OCI-LY3 (cell line): ENCODE data around the gene DRD1.

ENCODE experiments used
- H2AFZ ChIP-seq: fragments of 200-600, 300-600 bp; shearing (Covaris generic); 2 replicates; pipeline ENCODE4 v1.6.0; 2014; ENCODE audit warnings: antibody characterized with exemption, low read depth, low read length
- H3K27ac ChIP-seq: fragments of 200-600, 300-600 bp; sonication (generic); 2 replicates; pipeline ENCODE4 v1.5.1; 2014; ENCODE audit warnings: mild to moderate bottlenecking, low read length, moderate library complexity, mixed read lengths
- H3K27me3 ChIP-seq: fragments of 200-600, 300-600 bp; sonication (generic); 2 replicates; pipeline ENCODE4 v1.6.1; 2014; ENCODE audit warnings: low read depth, low read length, mixed read lengths
- H3K36me3 ChIP-seq: fragments of 200-600, 300-600 bp; sonication (generic); replicated peaks from 2 replicates; pipeline ENCODE3; 2014; ENCODE audit warnings: low read depth, low read length, mixed read lengths
- H3K4me1 ChIP-seq: fragments of 300-600, 200-600 bp; sonication (generic); 2 replicates; pipeline ENCODE4 v1.6.1; 2014; ENCODE audit warnings: low read length, mixed read lengths
- H3K4me2 ChIP-seq: fragments of 200-600, 300-600 bp; sonication (generic); 2 replicates; pipeline ENCODE4 v1.6.1; 2014; ENCODE audit warnings: low read length, mixed read lengths
- H3K4me3 ChIP-seq: fragments of 300-600, 200-600 bp; sonication (generic); 2 replicates; pipeline ENCODE4 v1.5.1; 2014; ENCODE audit warnings: antibody characterized with exemption, mild to moderate bottlenecking, low read length, moderate library complexity
- H3K79me2 ChIP-seq: fragments of 300-600, 200-600 bp; shearing (Covaris generic); 2 replicates; pipeline ENCODE4 v1.6.1; 2014; ENCODE audit warnings: mild to moderate bottlenecking, low read length, mixed read lengths
- H3K9ac ChIP-seq: fragments of 300-600, 200-600 bp; shearing (Covaris generic); 2 replicates; pipeline ENCODE4 v1.6.0; 2014; ENCODE audit warnings: mild to moderate bottlenecking, low read length, moderate library complexity
- H3K9me3 ChIP-seq: fragments of 200-600, 300-600 bp; shearing (Covaris generic); 2 replicates; pipeline ENCODE4 v1.6.1; 2014; ENCODE audit warnings: low read length, mixed read lengths; ENCODE audit not compliant: insufficient read depth
- H4K20me1 ChIP-seq: fragments of 200-600, 300-600 bp; sonication (generic); 2 replicates; pipeline ENCODE4 v1.6.1; 2016; ENCODE audit warnings: low read length, mixed read lengths; ENCODE audit not compliant: insufficient read depth
- CTCF ChIP-seq: fragments of 200-600, 300-600 bp; sonication (generic); IDR thresholded peaks from 2 replicates; pipeline ENCODE4 v1.5.1; 2014; ENCODE audit warnings: antibody characterized with exemption, low read length, low read depth
- EZH2phosphoT487 ChIP-seq: fragments of 200-600 bp; shearing (Covaris generic); IDR thresholded peaks from 2 replicates; pipeline ENCODE4 v1.6.1; 2018; ENCODE audit warnings: antibody characterized with exemption, mixed run types, low read depth

The DRD1 gene

GRCh38 chr5:175484322-175484721 lies 40.3 kb upstream of the DRD1 start:
- H2AFZ ChIP-seq: no peak overlapping the region
- H3K9ac ChIP-seq: no peak overlapping the region
- no peak overlapping the region for H3K4me2 ChIP-seq
- peaks cover 97% of the 10 kb centered on the region for H4K20me1 ChIP-seq
- H3K9me3 ChIP-seq: no peaks in the 10 kb centered on the region
- H3K4me3 ChIP-seq: no peak overlapping the region
- H3K36me3 ChIP-seq: peaks cover 81% of the 10 kb centered on the region
- no peak for TF ChIP-seq CTCF
- peaks cover 100% of the 10 kb centered on the region for H3K79me2 ChIP-seq
- H3K27ac ChIP-seq: no peak overlapping the region
- peaks cover 10% of the 10 kb centered on the region for H3K4me1 ChIP-seq
- no peaks in the 10 kb centered on the region for H3K27me3 ChIP-seq

GRCh38 chr5:175483337-175483736 lies 39.4 kb upstream of the DRD1 start:
- Histone ChIP-seq H4K20me1 (peaks cover 87% of the 10 kb centered on the region), H3K36me3 (peaks cover 75% of the 10 kb centered on the region), H3K79me2 (peaks cover 100% of the 10 kb centered on the region), H3K4me2 (no peak overlapping the region), H3K27ac (no peak overlapping the region), H3K9me3 (no peaks in the 10 kb centered on the region), H3K4me1 (peaks cover 10% of the 10 kb centered on the region), H3K9ac (no peak overlapping the region), H2AFZ (no peak overlapping the region), H3K4me3 (no peak overlapping the region), H3K27me3 (no peaks in the 10 kb centered on the region)
- no peak for TF ChIP-seq EZH2phosphoT487
- TF ChIP-seq CTCF: no peak

GRCh38 chr5:175479125-175479881 lies 35.3 kb upstream of the DRD1 start:
- peak overlapping the region; percentile 64; the same call in 1 of the 2 replicates for H2AFZ ChIP-seq

More at GRCh38 chr5:175479125-175479881, 35.3 kb upstream of the DRD1 start:
- H3K27ac ChIP-seq: peak overlapping the region; percentile 55
- H3K9me3 ChIP-seq: no peaks in the 10 kb centered on the region
- peak overlapping the region; percentile 92 for H3K4me3 ChIP-seq
- peaks cover 27% of the 10 kb centered on the region for H3K27me3 ChIP-seq
- H3K36me3 ChIP-seq: peaks cover 45% of the 10 kb centered on the region
- H3K79me2 ChIP-seq: peaks cover 59% of the 10 kb centered on the region
- H4K20me1 ChIP-seq: peaks cover 48% of the 10 kb centered on the region
- peak overlapping the region; percentile 99 for H3K4me2 ChIP-seq
- H3K4me1 ChIP-seq: peaks cover 10% of the 10 kb centered on the region
- TF ChIP-seq EZH2phosphoT487: no peak
- TF ChIP-seq CTCF: no peak
- peak overlapping the region; percentile 98 for H3K9ac ChIP-seq
